Choroid plexus epithelial cell (primary cell): ENCODE data around the gene PCBP3.

Experiments
- DNase-seq: peaks from one replicate; pipeline ENCODE4 v3.0.0-alpha.2; 2010; ENCODE audit warnings: low read depth
- H3K4me3 ChIP-seq: 2 replicates; pipeline ENCODE4 v1.5.1; 2011; ENCODE audit warnings: low read depth, mild to moderate bottlenecking, control low read depth, low read length, moderate library complexity
- CTCF ChIP-seq: conservative IDR thresholded peaks from 2 replicates; pipeline ENCODE4 v1.5.1; 2011; ENCODE audit warnings: low read depth, mild to moderate bottlenecking, control low read depth, inconsistent platforms, low read length, moderate library complexity

Gene PCBP3

GRCh38 chr21:45979651-45980050, 336.1 kb downstream of the PCBP3 start:
- no peak overlapping the region for H3K4me3 ChIP-seq
- DNase-seq = no peak
- no peak for TF ChIP-seq CTCF

- DNase-seq = no peak
- no peak overlapping the region for H3K4me3 ChIP-seq
- TF ChIP-seq CTCF = no peak
These were observed 336.7 kb downstream of the PCBP3 start for GRCh38 chr21:45980271-45980670.

- no peak for TF ChIP-seq CTCF
- H3K4me3 ChIP-seq = peak overlapping the region; percentile 56
These were observed 337.2 kb downstream of the PCBP3 start for GRCh38 chr21:45980697-45981096.

GRCh38 chr21:45981151-45982091, 337.9 kb downstream of the PCBP3 start, which contains the start of gene COL6A1:
Gene COL6A1, plus strand, starts transcription at chr21:45981770. Its CDS starts 81 bp downstream, at chr21:45981851.
- TF ChIP-seq CTCF = no peak
- peak within 1 kb of the TSS; percentile 74 for H3K4me3 ChIP-seq
- peak; percentile 94 for DNase-seq

More at GRCh38 chr21:45980697-45981096, 337.2 kb downstream of the PCBP3 start:
- no peak for DNase-seq

GRCh38 chr21:45982092-45982757, 338.7 kb downstream of the PCBP3 start:
- no peak for TF ChIP-seq CTCF
- DNase-seq = peak; percentile 25
- H3K4me3 ChIP-seq = peak overlapping the region; percentile 74

GRCh38 chr21:45982758-45983648, 339.5 kb downstream of the PCBP3 start:
- TF ChIP-seq CTCF = peak; percentile 15
- no peak for DNase-seq
- H3K4me3 ChIP-seq = peak overlapping the region; percentile 74
